Stimulated activated CD8-positive, alpha-beta memory T cell treated with anti-CD3 and anti-CD28 coated beads, Interleukin-15, amount 100 ng/mL, for 24 hours (primary cell): ENCODE measurements around the gene SH3BP5.

ENCODE experiments used
- DNase-seq: peaks from one replicate; pipeline ENCODE4 v3.0.0-alpha.2; 2020; ENCODE audit warnings: low read depth

The SH3BP5 gene

DNA sequence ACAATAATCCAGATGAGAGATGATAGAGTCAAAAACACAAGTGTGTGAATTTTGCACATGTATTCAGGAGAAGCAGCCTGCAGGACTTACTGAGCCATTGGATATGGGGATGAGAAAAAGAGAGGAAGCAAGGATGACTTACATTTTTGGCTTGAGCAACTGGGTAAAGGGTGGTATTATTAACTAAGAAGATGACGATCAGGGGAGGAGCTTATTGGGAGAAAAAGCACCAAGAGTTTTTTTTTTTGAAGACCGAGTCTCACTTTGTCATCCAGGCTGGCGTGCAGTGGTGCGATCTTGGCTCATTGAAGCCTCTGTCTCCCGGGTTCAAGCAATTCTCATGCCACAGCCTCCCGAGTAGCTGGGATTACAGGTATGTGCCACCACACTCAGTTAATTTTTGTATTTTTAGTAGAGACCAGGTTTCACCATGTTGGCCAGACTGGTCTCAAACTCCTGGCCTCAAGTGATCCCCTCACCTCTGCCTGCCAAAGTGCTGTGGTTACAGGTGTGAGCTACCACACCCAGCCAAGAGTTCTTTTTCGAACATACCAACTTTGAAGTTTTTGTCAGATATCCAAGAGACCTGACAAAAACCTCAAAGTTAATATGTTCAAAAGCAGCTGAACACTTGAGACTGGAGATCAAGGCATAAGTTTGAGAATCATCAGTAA, 14.8 kb upstream of the SH3BP5 start:
- no peak for DNase-seq

GRCh38 chr3:15346516-15346915, 14.1 kb upstream of the SH3BP5 start:
- DNase-seq: no peak

DNA sequence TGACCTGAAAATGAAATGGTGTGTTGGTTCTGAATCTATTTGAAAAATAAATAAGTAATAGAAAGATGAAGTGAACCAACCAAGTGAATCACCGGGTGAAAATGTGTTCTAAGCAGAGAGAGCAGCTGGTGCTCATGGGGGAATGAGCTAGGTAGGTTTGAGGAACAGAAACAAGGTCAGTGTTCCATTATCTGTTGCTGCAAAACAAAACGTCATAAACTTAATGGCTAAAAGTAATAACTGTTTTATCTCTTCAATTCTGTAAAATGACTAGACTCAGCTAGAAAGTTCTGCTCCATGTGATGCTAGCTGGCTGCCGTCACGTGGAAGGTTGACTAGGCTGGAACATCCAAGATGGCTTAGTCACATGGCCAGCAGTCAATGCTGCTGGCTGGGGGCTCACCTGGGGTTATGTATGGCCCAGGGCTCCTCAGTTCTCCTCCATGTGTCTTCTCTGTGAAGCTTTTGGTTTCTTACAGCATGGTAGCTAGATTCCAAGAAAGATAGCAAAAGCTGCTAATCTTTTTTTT, 13.3 kb upstream of the SH3BP5 start:
- no peak for DNase-seq

DNA sequence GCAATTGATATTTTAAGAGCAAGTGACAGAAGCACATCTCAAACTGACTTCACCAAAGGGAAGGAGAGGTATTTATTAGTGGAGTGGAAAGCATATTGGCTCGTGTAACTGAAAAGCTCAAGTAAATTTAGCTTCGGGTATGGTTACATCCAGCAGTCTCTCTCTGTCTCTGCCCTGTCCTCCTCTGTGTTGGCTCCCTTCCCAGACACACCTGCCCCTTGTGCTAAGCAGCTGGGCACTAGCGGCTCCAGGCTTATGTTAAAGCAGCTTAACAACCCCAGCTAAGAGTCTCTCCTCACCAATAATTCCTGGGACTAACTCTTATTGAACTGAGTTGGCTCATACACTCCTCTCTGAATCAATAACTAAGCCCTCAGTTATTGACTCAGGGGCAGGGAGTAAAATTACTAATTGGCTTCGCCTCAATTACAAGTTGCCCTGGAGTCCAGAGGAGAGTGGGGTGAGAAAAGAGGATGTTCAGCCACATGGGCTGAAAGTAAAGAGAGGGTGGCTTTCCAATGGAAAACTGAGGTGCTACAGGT, 12.8 kb upstream of the SH3BP5 start:
- no peak for DNase-seq

DNA sequence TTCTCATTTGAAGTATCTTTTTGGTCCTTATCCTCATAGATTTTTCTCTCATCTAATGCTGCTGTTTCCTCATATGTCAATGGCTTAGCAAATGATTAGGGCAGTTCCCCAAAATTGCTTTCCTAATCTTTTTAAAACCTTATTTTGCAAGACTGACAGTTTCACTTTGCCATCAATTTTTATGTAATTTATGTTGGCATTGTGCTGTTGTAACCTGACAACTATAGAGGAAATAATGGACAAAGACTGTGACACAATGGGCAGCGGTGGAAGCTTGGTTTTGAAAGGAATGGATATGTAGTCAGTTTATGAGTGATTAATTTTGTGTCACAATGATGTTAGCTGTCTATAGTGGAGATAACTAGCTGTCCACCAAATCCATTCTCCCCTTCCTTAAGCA, 10.6 kb upstream of the SH3BP5 start:
- DNase-seq: no peak

DNA sequence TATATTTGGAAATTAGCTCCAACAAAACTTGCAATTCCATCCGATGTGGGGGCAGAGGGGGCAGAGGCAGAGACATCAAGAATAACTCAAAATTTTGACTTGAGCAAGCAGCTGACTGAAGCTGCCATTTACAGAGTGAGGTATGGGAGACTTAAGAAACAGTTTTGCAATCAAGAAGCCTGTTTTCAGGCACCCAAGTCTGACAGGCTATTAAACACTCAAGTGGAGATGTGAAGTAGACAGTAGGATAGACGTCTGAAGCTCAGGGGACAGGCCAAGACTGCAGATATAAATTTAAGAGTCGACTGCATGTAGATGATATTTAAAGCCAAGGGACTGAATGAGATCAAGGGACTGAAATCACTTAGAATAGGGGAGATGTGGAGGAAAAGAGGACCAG, 9.9 kb upstream of the SH3BP5 start:
- no peak for DNase-seq

- DNase-seq: no peak
These were observed 8.8 kb upstream of the SH3BP5 start for GRCh38 chr3:15341030-15341726.

GRCh38 chr3:15339786-15340215, 7.4 kb upstream of the SH3BP5 start:
- DNase-seq: no peak

DNA sequence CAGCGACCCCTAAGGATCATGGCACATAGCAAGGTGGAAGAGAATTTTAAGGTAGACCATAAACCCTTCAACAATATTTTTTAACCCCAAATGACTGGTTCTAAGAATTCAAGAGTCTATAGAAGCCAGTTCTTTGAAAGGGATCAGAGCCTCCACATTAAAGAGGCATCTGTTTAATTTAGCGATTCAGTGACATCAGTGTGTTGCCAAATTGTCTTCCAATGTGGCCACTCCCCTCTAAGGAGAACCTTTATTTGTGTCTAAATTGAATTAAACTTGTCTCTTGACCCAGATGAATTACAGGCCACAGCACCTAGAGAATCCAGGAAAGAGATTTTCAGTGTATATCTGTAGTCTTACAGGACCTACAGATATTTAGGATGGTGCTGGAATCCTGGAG, 6.6 kb upstream of the SH3BP5 start:
- DNase-seq: no peak

DNA sequence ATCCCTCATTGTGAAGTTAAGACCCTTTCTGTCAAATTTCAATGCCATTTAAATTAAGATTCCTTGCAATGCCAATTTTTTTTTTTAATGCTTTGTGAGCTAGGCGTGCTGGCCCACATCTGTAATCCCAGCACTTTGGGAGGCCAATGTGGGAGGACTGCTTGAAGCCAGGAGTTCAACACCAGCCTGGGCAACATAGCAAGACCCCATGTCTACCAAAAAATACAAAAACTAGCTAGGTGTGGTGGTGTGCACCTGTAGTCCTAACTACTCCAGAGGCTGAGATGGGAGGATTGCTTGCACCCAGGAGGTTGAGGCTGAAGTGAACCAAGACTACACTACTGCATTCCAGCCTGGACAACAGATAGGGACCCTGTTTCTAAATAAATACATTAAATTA, 5.6 kb upstream of the SH3BP5 start:
- no peak for DNase-seq

- no peak for DNase-seq
These were observed 3.7 kb upstream of the SH3BP5 start for GRCh38 chr3:15336057-15336456.

DNA sequence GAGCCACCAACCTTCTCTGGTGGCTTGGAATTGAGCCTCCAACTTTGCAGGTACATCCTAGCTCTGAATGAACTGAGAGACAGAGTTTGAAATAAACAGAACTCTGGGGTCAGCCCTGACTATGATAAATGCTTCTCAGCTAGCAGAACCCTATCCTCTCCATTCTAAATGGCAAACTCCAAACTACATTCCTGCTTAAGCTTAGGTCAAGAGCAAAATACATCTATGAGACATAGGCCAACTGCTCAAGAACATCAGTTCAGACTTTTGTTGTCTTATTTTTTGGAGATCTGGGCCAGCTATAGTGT, 1.5 kb upstream of the SH3BP5 start:
- DNase-seq: no peak

DNA sequence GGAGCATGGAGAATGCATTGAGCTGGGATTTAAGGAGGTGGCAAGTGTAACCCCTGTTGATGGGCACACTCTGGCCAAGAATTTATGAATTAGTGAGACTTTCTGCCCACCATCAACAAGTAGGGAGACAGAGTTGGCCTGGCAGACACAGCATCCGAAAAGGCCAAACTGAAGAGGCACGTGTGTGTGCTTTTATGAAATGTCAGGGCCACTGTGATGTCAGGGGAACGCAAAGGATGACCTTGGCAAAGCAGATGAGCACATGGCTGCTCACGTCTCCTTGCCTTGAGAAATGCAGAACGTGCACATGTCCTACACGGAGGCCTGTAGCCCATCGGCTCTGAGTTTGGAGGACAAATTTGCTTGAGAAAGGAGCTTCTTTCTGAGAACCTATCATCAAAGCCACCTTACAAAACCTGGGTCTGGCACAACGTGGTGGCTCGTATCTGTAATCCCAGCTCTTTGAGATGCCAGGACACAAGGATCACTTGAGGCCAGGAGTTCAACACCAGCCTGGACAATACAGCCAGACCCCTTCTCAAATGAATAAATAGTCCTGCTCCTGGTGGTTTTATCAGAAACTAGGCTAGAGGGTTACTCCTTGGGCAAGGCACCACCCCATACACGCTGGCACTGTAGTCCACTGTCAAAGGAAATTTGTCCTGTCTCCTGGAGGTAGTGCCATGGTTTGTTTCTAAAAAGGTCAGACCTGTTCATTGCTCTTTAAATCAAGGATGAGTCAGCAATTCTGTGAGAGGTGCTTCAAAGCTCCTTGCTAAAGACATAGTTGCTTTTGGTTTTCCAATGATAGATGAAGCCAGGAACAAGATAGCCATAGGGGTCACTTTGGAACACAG, 941 bp upstream of the SH3BP5 start:
- DNase-seq: no peak

DNA sequence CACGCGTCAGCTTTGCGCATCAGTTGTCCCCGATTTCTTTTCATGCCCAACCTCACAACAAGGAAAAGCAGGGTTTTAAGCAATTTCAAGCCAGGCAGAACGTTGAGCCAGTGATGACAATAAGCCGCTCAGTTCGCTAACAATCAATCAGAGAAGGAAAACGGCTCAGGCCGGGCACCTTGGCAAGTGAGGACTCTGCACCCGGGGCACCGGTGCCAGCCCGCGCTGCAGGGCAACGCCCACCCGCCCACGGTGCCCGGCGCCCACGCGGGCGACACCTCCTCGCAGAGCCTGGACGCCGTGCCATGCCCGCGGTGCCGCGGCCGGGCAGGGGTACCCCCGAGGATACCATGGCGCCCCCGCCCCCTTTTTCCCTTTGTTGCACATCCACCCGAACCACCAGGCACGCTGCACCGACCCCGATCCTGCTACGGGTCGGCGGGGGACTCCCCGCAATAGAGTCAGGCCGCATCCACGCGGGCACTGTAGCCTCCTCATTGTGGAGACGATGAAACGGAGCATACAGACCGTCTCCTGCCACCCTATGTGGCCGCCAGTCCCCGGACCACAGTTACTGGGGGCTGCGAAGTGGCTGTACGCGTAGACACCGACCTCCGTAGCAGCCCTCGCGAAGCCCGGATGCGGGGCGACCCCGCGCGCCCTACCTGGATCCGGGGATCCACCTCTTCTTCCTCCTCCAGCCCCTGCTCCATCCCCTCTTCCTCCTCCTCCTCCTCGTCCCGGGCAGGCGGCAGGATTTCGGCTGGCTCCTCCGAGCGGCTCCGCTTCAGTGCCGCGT, 581 bp downstream of the SH3BP5 start:
- DNase-seq: peak; percentile 27

DNA sequence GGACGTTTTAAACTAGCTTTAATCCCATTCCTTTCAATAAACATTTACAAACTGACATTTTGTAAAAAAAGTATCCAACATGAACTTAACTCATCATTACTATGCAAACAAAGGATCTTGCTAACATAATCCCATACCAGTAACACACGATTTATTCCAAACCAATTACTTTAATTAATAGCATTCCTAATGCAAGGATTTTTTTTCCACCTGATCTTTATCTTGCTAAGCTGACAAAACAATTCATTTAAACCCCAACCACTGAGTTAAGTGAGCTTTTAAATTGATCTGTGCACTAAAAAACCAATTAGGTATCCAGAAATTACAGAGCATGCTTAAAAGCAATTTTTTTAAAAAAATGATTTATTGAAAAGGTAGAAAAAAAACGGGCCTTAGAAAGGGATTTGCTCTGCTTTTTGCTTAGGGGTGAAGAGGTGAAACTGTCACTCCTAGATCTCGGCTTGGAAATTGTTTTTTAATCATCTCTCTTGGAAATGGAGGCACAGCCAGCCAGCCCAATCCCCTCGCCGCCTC, 1.2 kb downstream of the SH3BP5 start:
- DNase-seq: no peak

- no peak for DNase-seq
These were observed 2.3 kb downstream of the SH3BP5 start for GRCh38 chr3:15330031-15330596.

DNA sequence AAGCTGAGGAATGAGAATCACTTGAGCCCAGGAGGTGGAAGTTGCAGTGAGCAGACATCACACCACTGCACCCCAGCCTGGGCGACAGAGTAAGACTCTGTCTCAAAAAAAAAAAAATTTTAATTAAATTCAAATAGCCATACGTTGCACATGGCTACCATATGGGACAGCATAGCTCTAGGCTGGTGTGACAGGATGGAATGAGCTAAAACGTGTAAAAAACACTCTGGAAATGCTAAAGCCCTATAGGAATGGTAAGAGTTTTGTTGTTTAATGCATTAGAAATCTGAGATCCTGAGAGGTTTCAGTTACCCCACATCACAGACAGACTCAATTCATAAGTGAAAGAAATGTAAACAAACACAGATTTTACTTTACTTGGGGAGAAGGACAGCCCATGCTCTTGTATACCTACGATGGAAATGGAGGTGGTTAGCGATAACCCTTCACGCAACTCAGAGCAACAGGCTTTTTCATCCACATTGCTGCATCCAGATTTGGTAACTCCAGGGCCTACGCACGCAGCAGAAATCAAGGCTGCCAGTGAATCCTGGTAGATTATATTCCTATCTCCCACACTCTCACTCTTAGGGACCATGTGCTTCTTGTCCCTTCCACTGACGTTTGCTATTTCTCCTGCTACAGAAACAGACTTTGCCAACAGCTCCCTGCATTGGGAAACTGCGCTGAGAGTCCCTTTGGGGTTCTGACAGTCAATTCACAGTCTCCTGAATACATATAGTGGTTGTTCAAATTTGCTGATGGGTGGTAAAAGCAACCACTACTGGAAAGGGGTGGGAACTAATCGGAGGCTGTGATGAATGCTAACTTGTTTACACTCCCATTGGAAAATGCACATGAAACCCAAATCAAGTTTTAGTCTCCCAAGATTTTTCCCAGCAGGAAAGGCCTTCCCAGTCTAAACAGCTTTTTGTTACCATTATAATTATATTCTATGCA, 3.1 kb downstream of the SH3BP5 start:
- no peak for DNase-seq

DNA sequence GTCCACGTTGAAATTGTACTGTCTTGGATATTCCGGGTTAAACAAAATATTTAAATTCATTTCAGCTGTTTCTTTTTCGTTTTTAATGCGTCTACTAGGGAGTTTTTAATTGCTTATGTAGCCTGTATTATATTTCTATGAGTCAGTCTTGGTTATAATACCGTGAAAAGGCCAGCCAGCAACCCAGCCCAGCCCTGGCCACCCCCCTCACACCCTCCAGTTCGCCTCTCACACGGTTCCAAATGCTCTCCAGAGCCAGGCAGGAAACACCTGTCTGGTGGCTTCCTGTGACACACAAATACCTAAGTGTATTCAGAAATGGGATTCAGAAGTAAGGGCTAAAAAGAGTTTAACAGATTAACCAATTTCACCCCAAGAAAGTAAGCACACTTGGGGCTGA, 4.4 kb downstream of the SH3BP5 start:
- no peak for DNase-seq

DNA sequence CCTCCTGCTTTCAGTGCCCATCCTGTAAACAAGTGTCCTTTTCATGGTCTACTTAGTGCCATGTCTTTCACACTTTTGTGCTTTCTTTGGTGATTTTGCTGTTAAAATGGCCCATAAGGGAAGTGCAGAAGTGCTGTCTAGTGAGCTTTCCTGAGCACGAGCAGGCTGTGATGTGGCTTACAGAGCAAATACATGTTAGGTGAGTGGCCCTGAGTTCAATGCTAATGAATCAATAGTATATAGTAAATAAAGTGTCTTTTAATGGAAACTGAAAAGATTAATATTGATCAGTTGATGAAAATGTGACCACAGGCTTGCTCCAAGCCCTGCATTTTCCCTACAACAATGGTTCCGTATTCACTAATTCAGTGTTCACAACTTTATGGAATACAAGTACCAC, 5.7 kb downstream of the SH3BP5 start:
- DNase-seq: no peak

GRCh38 chr3:15326037-15326436, 6.3 kb downstream of the SH3BP5 start:
- DNase-seq: no peak
